B cell (primary cell): Measurements from ENCODE around the gene MTMR6.

Experiments
- EZH2 ChIP-seq: IDR thresholded peaks from 2 replicates; pipeline ENCODE4 v1.6.1; 2012; ENCODE audit warnings: borderline replicate concordance, low read depth, mild to moderate bottlenecking, moderate library complexity, low read length; ENCODE audit not compliant: insufficient read depth, poor library complexity, severe bottlenecking
- TF ChIP-seq, protein P1 (sequence below): fragments of 200-600 bp; IDR thresholded peaks from one replicate; pipeline ENCODE4 v1.8.0; 2022; ENCODE audit warnings: antibody characterized with exemption, mild to moderate bottlenecking

DNA sequence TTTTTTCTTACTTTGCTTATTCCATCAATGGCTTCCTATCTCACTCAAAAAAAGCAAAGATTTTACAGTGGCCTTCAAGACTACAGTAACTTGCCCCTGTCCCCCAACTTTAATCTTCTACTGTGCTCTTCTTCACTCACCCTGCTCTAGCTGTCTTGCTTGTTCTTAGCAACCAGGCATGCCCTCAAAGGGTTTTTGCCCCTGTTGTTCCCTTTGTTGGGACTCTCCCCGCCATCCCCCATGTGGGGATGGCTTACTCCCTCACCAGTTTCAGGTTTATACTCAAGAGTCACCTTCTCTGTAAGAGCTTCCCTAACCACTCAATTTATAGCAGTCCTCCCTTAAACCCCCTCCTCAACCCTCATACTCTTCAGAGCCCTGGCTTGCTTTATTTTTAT is 5.4 kb downstream of the MTMR6 start:
- TF ChIP-seq, protein P1, sequence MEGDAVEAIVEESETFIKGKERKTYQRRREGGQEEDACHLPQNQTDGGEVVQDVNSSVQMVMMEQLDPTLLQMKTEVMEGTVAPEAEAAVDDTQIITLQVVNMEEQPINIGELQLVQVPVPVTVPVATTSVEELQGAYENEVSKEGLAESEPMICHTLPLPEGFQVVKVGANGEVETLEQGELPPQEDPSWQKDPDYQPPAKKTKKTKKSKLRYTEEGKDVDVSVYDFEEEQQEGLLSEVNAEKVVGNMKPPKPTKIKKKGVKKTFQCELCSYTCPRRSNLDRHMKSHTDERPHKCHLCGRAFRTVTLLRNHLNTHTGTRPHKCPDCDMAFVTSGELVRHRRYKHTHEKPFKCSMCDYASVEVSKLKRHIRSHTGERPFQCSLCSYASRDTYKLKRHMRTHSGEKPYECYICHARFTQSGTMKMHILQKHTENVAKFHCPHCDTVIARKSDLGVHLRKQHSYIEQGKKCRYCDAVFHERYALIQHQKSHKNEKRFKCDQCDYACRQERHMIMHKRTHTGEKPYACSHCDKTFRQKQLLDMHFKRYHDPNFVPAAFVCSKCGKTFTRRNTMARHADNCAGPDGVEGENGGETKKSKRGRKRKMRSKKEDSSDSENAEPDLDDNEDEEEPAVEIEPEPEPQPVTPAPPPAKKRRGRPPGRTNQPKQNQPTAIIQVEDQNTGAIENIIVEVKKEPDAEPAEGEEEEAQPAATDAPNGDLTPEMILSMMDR, result no peak
- no peak for TF ChIP-seq EZH2
